ENCODE results near the gene SPRY2.
"Not testable (repeated sequence)": the region's sequence is repeated elsewhere in the genome, so short reads cannot be mapped to it uniquely, and the experiment has no call there.

SPRY2 gene

GRCh38 chr13:80359414-80359777, 18.5 kb upstream of the SPRY2 start:
- no peak for ATAC-seq
- TF ChIP-seq PPARA (CRISPR knock-in tag; IDR thresholded peaks at IDR 0.05; ENCODE audit: borderline replicate concordance) (no peak), ZNF70 (CRISPR knock-in tag; IDR thresholded peaks at IDR 0.05) (no peak), ZC3H10 (CRISPR knock-in tag; IDR thresholded peaks at IDR 0.05) (no peak), TSHZ2 (CRISPR knock-in tag; IDR thresholded peaks at IDR 0.05) (no peak), BACH2 (CRISPR knock-in tag; IDR thresholded peaks at IDR 0.05; ENCODE audit: borderline replicate concordance) (no peak), ESRRG (CRISPR knock-in tag; IDR thresholded peaks at IDR 0.05) (no peak), ZNF565 (CRISPR knock-in tag; conservative IDR thresholded peaks at IDR 0.05; ENCODE audit: low read depth) (no peak), CSDC2 (CRISPR knock-in tag; IDR thresholded peaks at IDR 0.05) (no peak), ARNTL (CRISPR knock-in tag; IDR thresholded peaks at IDR 0.05; ENCODE audit: borderline replicate concordance, low read depth) (no peak), RARB (CRISPR knock-in tag; IDR thresholded peaks at IDR 0.05) (no peak), CSRNP3 (CRISPR knock-in tag; IDR thresholded peaks at IDR 0.05) (no peak), ISL1 (CRISPR knock-in tag; IDR thresholded peaks at IDR 0.05) (no peak), ZNF8 (CRISPR knock-in tag; IDR thresholded peaks at IDR 0.05) (no peak), TOX (CRISPR knock-in tag; IDR thresholded peaks at IDR 0.05; ENCODE audit: borderline replicate concordance) (no peak), OSR1 (CRISPR knock-in tag; IDR thresholded peaks at IDR 0.05) (no peak), GLIS3 (CRISPR knock-in tag; IDR thresholded peaks at IDR 0.05) (no peak)
- TF ChIP-seq, protein P1, sequence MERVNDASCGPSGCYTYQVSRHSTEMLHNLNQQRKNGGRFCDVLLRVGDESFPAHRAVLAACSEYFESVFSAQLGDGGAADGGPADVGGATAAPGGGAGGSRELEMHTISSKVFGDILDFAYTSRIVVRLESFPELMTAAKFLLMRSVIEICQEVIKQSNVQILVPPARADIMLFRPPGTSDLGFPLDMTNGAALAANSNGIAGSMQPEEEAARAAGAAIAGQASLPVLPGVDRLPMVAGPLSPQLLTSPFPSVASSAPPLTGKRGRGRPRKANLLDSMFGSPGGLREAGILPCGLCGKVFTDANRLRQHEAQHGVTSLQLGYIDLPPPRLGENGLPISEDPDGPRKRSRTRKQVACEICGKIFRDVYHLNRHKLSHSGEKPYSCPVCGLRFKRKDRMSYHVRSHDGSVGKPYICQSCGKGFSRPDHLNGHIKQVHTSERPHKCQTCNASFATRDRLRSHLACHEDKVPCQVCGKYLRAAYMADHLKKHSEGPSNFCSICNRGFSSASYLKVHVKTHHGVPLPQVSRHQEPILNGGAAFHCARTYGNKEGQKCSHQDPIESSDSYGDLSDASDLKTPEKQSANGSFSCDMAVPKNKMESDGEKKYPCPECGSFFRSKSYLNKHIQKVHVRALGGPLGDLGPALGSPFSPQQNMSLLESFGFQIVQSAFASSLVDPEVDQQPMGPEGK (CRISPR knock-in tag; IDR thresholded peaks at IDR 0.05; ENCODE audit: borderline replicate concordance), result no peak
- TF ChIP-seq, protein P2, sequence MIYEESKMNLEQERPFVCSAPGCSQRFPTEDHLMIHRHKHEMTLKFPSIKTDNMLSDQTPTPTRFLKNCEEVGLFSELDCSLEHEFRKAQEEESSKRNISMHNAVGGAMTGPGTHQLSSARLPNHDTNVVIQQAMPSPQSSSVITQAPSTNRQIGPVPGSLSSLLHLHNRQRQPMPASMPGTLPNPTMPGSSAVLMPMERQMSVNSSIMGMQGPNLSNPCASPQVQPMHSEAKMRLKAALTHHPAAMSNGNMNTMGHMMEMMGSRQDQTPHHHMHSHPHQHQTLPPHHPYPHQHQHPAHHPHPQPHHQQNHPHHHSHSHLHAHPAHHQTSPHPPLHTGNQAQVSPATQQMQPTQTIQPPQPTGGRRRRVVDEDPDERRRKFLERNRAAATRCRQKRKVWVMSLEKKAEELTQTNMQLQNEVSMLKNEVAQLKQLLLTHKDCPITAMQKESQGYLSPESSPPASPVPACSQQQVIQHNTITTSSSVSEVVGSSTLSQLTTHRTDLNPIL (CRISPR knock-in tag; IDR thresholded peaks at IDR 0.05; ENCODE audit: low read depth), result no peak

GRCh38 chr13:80355496-80356094, 14.7 kb upstream of the SPRY2 start:
- ATAC-seq, result not testable (repeated sequence)

- no peak for TF ChIP-seq POU6F1 (CRISPR knock-in tag; IDR thresholded peaks at IDR 0.05; ENCODE audit: borderline replicate concordance, low read depth)
- no peak for TF ChIP-seq CSRNP3 (CRISPR knock-in tag; IDR thresholded peaks at IDR 0.05)
- no peak for TF ChIP-seq ARNTL (CRISPR knock-in tag; IDR thresholded peaks at IDR 0.05; ENCODE audit: borderline replicate concordance, low read depth)
- TF ChIP-seq, protein P1 (CRISPR knock-in tag; IDR thresholded peaks at IDR 0.05; ENCODE audit: borderline replicate concordance), result no peak
- no peak for TF ChIP-seq ZNF8 (CRISPR knock-in tag; IDR thresholded peaks at IDR 0.05)
- TF ChIP-seq ZNF565 (CRISPR knock-in tag; conservative IDR thresholded peaks at IDR 0.05; ENCODE audit: low read depth), result no peak
- no peak for TF ChIP-seq BACH2 (CRISPR knock-in tag; IDR thresholded peaks at IDR 0.05; ENCODE audit: borderline replicate concordance)
- TF ChIP-seq RARB (CRISPR knock-in tag; IDR thresholded peaks at IDR 0.05), result no peak
- no peak for TF ChIP-seq ZFP30 (CRISPR knock-in tag; IDR thresholded peaks at IDR 0.05)
- no peak for TF ChIP-seq ZC3H10 (CRISPR knock-in tag; IDR thresholded peaks at IDR 0.05)
- TF ChIP-seq OSR1 (CRISPR knock-in tag; IDR thresholded peaks at IDR 0.05), result no peak
- no peak for TF ChIP-seq ESRRG (CRISPR knock-in tag; IDR thresholded peaks at IDR 0.05)
- TF ChIP-seq, protein P2 (CRISPR knock-in tag; IDR thresholded peaks at IDR 0.05; ENCODE audit: low read depth), result no peak
- TF ChIP-seq ZFP3 (CRISPR knock-in tag; IDR thresholded peaks at IDR 0.05), result no peak
- no peak for TF ChIP-seq PPARA (CRISPR knock-in tag; IDR thresholded peaks at IDR 0.05; ENCODE audit: borderline replicate concordance)
- no peak for TF ChIP-seq TCF4 (CRISPR knock-in tag; IDR thresholded peaks at IDR 0.05; ENCODE audit: borderline replicate concordance)
- no peak for TF ChIP-seq CSDC2 (CRISPR knock-in tag; IDR thresholded peaks at IDR 0.05)
- no peak; the same call in 2 of the 3 replicates for ATAC-seq
Observed at GRCh38 chr13:80348750-80349149, 7.8 kb upstream of the SPRY2 start.
